Thyroid gland (tissue), 4 donors: ENCODE data around the gene RIMBP2.

Experiments used
- CTCF ChIP-seq, 6 experiments: fragments of 200-600 bp in 3 of 6; fragments of 450-650 bp in 3 of 6; sonication (generic) in 3 of 6; IDR thresholded peaks; one replicate each; pipeline ENCODE4 v1.5.1; 2016 to 2019; ENCODE audit warnings: antibody characterized with exemption in 6 of 6, mild to moderate bottlenecking in 2 of 6, inconsistent platforms in 1 of 6, moderate library complexity in 1 of 6
- POLR2A ChIP-seq, 2 donors: fragments of 450-650 bp; IDR thresholded peaks; one replicate each; pipeline ENCODE4 v1.6.1; 2017; ENCODE audit warnings: antibody characterized with exemption in 2 of 2, mild to moderate bottlenecking in 2 of 2, moderate library complexity in 1 of 2

- TF ChIP-seq CTCF (IDR thresholded peaks at IDR 0.05) (no peak), POLR2A (IDR thresholded peaks at IDR 0.05) (no peak)
Measured at GRCh38 chr12:130667421-130667960, 48.6 kb downstream of the RIMBP2 start.
